BLaER1 (cell line): ENCODE data around the gene NAA10.

ENCODE experiments used
- H3K27ac ChIP-seq: shearing (Covaris generic); formaldehyde crosslinking; 2 replicates; pipeline ENCODE4 v1.8.1; 2022
- H3K27me3 ChIP-seq: shearing (Covaris generic); formaldehyde crosslinking; 2 replicates; pipeline ENCODE4 v1.8.1; 2022
- H3K36me3 ChIP-seq: shearing (Covaris generic); formaldehyde crosslinking; 2 replicates; pipeline ENCODE4 v1.8.1; 2022
- H3K4me1 ChIP-seq: shearing (Covaris generic); formaldehyde crosslinking; 2 replicates; pipeline ENCODE4 v1.8.1; 2022
- H3K4me2 ChIP-seq: shearing (Covaris generic); formaldehyde crosslinking; 2 replicates; pipeline ENCODE4 v1.8.1; 2022
- H3K4me3 ChIP-seq: shearing (Covaris generic); formaldehyde crosslinking; 2 replicates; pipeline ENCODE4 v1.8.1; 2022
- H3K9ac ChIP-seq: shearing (Covaris generic); formaldehyde crosslinking; 2 replicates; pipeline ENCODE4 v1.8.1; 2022
- H3K9me3 ChIP-seq: shearing (Covaris generic); formaldehyde crosslinking; 2 replicates; pipeline ENCODE4 v1.8.1; 2022
- H4K20me1 ChIP-seq: shearing (Covaris generic); formaldehyde crosslinking; 2 replicates; pipeline ENCODE4 v1.8.1; 2022
- Cebpa-rat ChIP-seq: shearing (Covaris generic); IDR thresholded peaks from 2 replicates; pipeline ENCODE4 v1.8.1; 2022

NAA10 gene

GRCh38 chrX:153913211-153913610 lies 21.6 kb downstream of the NAA10 start:
- H3K4me3 ChIP-seq, result no peak overlapping the region

DNA sequence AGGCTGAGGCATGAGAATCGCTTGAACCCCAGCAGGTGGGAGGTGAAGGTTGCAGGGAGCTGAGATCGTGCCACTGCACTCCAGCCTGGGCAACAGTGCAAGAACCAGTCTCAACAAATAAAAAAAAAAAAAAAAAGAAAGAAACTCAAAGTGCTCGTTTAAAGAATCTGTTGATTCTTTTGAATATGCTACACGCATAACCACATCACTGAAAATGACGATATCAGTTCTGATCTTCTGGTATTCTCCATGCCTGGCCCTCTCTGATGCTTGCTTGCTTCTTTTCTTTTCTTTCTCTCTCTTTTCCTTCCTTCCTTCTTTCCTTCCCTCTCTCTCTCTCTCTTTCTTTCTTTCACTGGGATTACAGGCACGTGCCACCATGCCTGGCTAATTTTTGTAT lies 23.0 kb downstream of the NAA10 start:
- Histone ChIP-seq H3K27me3 (peaks cover 75% of the 10 kb centered on the region), H3K4me2 (no peak overlapping the region), H3K9ac (no peak overlapping the region), H4K20me1 (peaks cover 65% of the 10 kb centered on the region), H3K9me3 (no peaks in the 10 kb centered on the region; the same call in 1 of the 2 replicates), H3K4me3 (no peak overlapping the region), H3K4me1 (peaks cover 19% of the 10 kb centered on the region), H3K27ac (no peak overlapping the region), H3K36me3 (peaks cover 56% of the 10 kb centered on the region)
- no peak for TF ChIP-seq Cebpa-rat

More at GRCh38 chrX:153913211-153913610, 21.6 kb downstream of the NAA10 start:
- peaks cover 59% of the 10 kb centered on the region for H3K36me3 ChIP-seq
- peaks cover 11% of the 10 kb centered on the region for H3K4me1 ChIP-seq
- no peak for TF ChIP-seq Cebpa-rat
- no peaks in the 10 kb centered on the region; the same call in 1 of the 2 replicates for H3K9me3 ChIP-seq
- no peak overlapping the region for H3K4me2 ChIP-seq
- H4K20me1 ChIP-seq, result peaks cover 65% of the 10 kb centered on the region
- no peak overlapping the region for H3K9ac ChIP-seq
- peaks cover 79% of the 10 kb centered on the region for H3K27me3 ChIP-seq
- H3K27ac ChIP-seq, result no peak overlapping the region

DNA sequence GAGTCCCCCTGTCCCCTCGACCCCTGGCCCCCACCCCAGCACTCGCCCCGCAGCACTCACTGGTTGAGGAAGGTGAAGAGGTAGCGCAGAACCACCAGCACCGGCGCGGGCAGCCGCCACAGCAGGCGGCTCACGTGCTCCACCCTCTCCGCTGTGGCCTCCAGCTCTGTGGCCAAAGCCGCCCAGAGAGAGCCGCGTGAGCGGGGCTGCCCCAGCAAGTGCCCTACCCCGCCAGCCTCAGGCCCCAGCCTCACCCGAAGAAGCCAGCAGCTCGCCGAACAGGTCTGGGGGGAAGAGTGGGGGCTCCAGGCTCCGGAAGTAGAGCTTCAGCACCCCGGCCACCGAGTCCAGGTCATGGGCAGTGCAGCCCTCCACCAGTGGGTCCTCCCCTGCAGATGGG lies 24.4 kb downstream of the NAA10 start:
- no peak overlapping the region for H3K4me2 ChIP-seq
- peaks cover 65% of the 10 kb centered on the region for H4K20me1 ChIP-seq
- peaks cover 30% of the 10 kb centered on the region for H3K4me1 ChIP-seq
- no peak overlapping the region for H3K4me3 ChIP-seq
- no peak overlapping the region for H3K27ac ChIP-seq
- H3K27me3 ChIP-seq, result peaks cover 74% of the 10 kb centered on the region
- TF ChIP-seq Cebpa-rat, result no peak
- H3K9ac ChIP-seq, result no peak overlapping the region
- H3K9me3 ChIP-seq, result no peaks in the 10 kb centered on the region; the same call in 1 of the 2 replicates
- peaks cover 46% of the 10 kb centered on the region for H3K36me3 ChIP-seq

DNA sequence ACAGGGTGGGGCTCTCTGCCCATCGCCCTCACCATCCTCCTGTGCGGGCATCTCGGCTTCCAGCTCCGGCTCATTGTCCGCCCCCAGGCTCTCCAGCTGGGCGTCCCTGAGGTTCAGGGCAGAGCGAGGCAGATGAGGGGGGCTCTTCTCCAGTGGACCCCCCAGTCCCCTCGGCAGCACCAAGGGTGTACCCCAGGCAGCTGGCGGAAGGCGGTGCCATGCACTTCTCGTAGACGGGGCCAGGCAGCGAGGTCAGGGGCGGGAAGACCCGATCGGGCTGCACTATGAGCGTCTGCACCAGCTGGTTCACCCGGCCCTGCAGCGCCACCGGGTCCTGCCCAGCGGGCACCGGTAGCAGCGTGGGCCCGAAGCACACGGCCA lies 24.9 kb downstream of the NAA10 start:
- Histone ChIP-seq H3K36me3 (peaks cover 46% of the 10 kb centered on the region), H3K4me1 (peaks cover 30% of the 10 kb centered on the region), H3K4me3 (no peak overlapping the region), H3K27ac (no peak overlapping the region), H3K27me3 (peaks cover 72% of the 10 kb centered on the region), H3K9me3 (no peaks in the 10 kb centered on the region; the same call in 1 of the 2 replicates), H3K9ac (no peak overlapping the region), H3K4me2 (no peak overlapping the region), H4K20me1 (peaks cover 64% of the 10 kb centered on the region)
- no peak for TF ChIP-seq Cebpa-rat

- peaks cover 46% of the 10 kb centered on the region for H3K36me3 ChIP-seq
- no peak overlapping the region for H3K4me3 ChIP-seq
- peaks cover 36% of the 10 kb centered on the region for H3K4me1 ChIP-seq
- no peak overlapping the region for H3K27ac ChIP-seq
- no peak overlapping the region for H3K9ac ChIP-seq
- peak overlapping the region; percentile 9; the same call in 1 of the 2 replicates for H3K4me2 ChIP-seq
- no peaks in the 10 kb centered on the region; the same call in 1 of the 2 replicates for H3K9me3 ChIP-seq
- H4K20me1 ChIP-seq, result peaks cover 61% of the 10 kb centered on the region
- no peak for TF ChIP-seq Cebpa-rat
- peaks cover 66% of the 10 kb centered on the region for H3K27me3 ChIP-seq
These were observed 25.5 kb downstream of the NAA10 start for GRCh38 chrX:153909024-153909979.

DNA sequence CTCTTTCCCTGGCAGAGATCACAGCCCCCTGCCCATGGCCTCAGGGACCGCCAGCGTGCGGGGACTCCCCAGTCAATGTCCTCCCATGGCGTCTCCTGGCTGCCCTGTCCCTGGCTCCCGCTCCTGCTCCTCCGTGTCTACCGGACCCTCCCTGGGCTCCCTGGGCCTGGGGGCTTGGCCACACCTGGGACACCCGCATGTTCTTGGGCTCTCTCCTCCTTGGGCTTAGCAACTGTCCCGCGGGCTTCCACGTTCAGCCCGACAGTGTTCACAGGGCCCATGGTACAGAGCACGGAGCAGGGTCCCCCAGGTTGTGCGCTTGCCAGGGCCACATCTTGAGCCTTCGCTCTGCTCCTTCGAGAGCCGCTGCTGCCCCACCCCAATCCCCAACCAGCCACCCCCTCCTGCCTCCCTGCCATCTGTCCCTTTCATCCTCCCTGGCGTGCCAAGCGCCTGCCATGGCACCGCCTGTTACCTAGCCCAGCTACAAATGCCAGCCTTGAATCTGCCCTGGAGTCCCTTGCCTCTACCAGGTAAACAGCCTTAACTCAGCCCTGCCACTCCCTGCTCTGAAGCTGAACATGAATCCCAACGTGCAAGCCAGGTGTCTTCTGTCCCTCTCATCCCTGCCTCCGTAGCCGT lies 26.5 kb downstream of the NAA10 start:
- Histone ChIP-seq H3K4me3 (no peak overlapping the region), H3K9me3 (no peaks in the 10 kb centered on the region; the same call in 1 of the 2 replicates), H3K9ac (no peak overlapping the region), H3K36me3 (peaks cover 38% of the 10 kb centered on the region), H3K4me1 (peaks cover 46% of the 10 kb centered on the region), H3K4me2 (no peak overlapping the region; the same call in 1 of the 2 replicates), H3K27ac (no peak overlapping the region), H3K27me3 (peaks cover 58% of the 10 kb centered on the region), H4K20me1 (peaks cover 51% of the 10 kb centered on the region)
- no peak for TF ChIP-seq Cebpa-rat

DNA sequence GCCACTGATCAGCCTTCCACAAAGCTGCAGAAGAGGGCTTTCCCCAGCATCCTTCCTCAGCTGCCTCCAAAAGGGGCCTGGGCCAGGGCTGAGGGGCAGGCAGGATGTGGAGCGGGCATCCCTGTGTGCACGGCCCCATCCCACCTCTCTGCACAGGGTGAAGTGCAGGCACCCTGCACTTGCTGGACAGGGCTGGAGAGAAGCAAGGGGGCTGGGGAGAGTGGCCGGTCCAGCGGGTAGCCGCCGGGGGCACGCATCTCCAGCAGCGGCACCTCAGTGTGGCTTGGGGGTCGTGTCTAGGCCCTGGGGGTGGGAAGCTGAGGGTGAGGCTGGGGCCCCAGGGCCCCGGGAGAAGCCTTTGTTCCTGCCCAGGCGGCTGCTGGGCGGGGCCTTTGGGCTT lies 27.4 kb downstream of the NAA10 start:
- peaks cover 55% of the 10 kb centered on the region for H3K4me1 ChIP-seq
- H3K27ac ChIP-seq, result no peak overlapping the region

GRCh38 chrX:153906126-153906917 lies 28.5 kb downstream of the NAA10 start:
- Histone ChIP-seq H3K9me3 (no peaks in the 10 kb centered on the region; the same call in 1 of the 2 replicates), H3K4me1 (peaks cover 66% of the 10 kb centered on the region), H4K20me1 (peaks cover 50% of the 10 kb centered on the region), H3K9ac (no peak overlapping the region), H3K36me3 (peaks cover 23% of the 10 kb centered on the region), H3K27ac (no peak overlapping the region), H3K4me3 (no peak overlapping the region), H3K4me2 (no peak overlapping the region), H3K27me3 (peaks cover 60% of the 10 kb centered on the region)
- TF ChIP-seq Cebpa-rat, result no peak

More for the DNA sequence above, 27.4 kb downstream of the NAA10 start:
- Histone ChIP-seq H3K27me3 (peaks cover 60% of the 10 kb centered on the region), H3K4me2 (no peak overlapping the region), H4K20me1 (peaks cover 46% of the 10 kb centered on the region), H3K9me3 (no peaks in the 10 kb centered on the region; the same call in 1 of the 2 replicates), H3K36me3 (peaks cover 30% of the 10 kb centered on the region), H3K9ac (no peak overlapping the region), H3K4me3 (no peak overlapping the region)
- TF ChIP-seq Cebpa-rat, result no peak

- Histone ChIP-seq H3K27ac (0 out of 2 replicates have a peak overlapping the region, but pooled peaks have one; percentile 9), H3K4me2 (no peak overlapping the region), H3K9me3 (no peaks in the 10 kb centered on the region; the same call in 1 of the 2 replicates), H3K4me1 (peaks cover 72% of the 10 kb centered on the region), H3K27me3 (peaks cover 61% of the 10 kb centered on the region), H3K9ac (no peak overlapping the region), H3K4me3 (no peak overlapping the region), H4K20me1 (peaks cover 50% of the 10 kb centered on the region), H3K36me3 (peaks cover 20% of the 10 kb centered on the region)
- no peak for TF ChIP-seq Cebpa-rat
These were observed 29.2 kb downstream of the NAA10 start for GRCh38 chrX:153905481-153906095.
